Liver (tissue), 2 donors: ENCODE measurements around the gene CCDC71.

Source experiments
- CTCF ChIP-seq: fragments of 150-350 bp; IDR thresholded peaks from 2 replicates; pipeline ENCODE4 v1.5.1; 2017; ENCODE audit warnings: improper control_type of control experiment, low read depth, low read length; ENCODE audit not compliant: missing input control
- MAX ChIP-seq: IDR thresholded peaks from 2 replicates; pipeline ENCODE4 v1.6.1; 2016; ENCODE audit warnings: antibody characterized with exemption
- REST ChIP-seq: IDR thresholded peaks from 2 replicates; pipeline ENCODE4 v1.6.1; 2016; ENCODE audit warnings: antibody characterized with exemption, mild to moderate bottlenecking
- ZBTB33 ChIP-seq: IDR thresholded peaks from 2 replicates; pipeline ENCODE4 v1.6.1; 2016; ENCODE audit warnings: antibody characterized with exemption
- donor health status: healthy.

- no peak for TF ChIP-seq REST
- TF ChIP-seq CTCF = no peak
- TF ChIP-seq ZBTB33 = no peak
- no peak for TF ChIP-seq MAX
These were observed 25.6 kb upstream of the CCDC71 start for GRCh38 chr3:49191741-49192140.
